Uterus (tissue), 2 donors: ENCODE measurements around the gene IL1RAP.

Experiments
- CTCF ChIP-seq, 4 experiments: fragments of 200-600 bp in 2 of 4; fragments of 450-650 bp in 2 of 4; sonication (generic) in 2 of 4; IDR thresholded peaks; one replicate each; pipeline ENCODE4 v1.5.1; 2016 to 2019; ENCODE audit warnings: antibody characterized with exemption in 4 of 4, mild to moderate bottlenecking in 2 of 4, moderate library complexity in 1 of 4
- POLR2A ChIP-seq, 2 donors: fragments of 450-650 bp; IDR thresholded peaks; one replicate each; pipeline ENCODE4 v1.6.1; 2016; ENCODE audit warnings: antibody characterized with exemption in 2 of 2, mild to moderate bottlenecking in 1 of 2, moderate library complexity in 1 of 2

- TF ChIP-seq CTCF (IDR thresholded peaks at IDR 0.05) (no peak), POLR2A (IDR thresholded peaks at IDR 0.05) (no peak)
Observed at GRCh38 chr3:190539526-190539925, 25.6 kb downstream of the IL1RAP start.
